Spleen (tissue), 7 donors: ENCODE data around the gene UBASH3A.

Experiments used
- POLR2A ChIP-seq, 3 donors: fragments of 450-650 bp; IDR thresholded peaks; one replicate each; pipeline ENCODE4 v1.5.1; 2017; ENCODE audit warnings: antibody characterized with exemption in 3 of 3, mild to moderate bottlenecking in 1 of 3
- POLR2AphosphoS5 ChIP-seq, 3 donors: sonication (generic); formaldehyde crosslinking; IDR thresholded peaks; one replicate each; pipeline ENCODE4 v1.5.1; 2017; ENCODE audit warnings: antibody characterized with exemption in 3 of 3
- TF ChIP-seq, protein P1 (sequence below), 11 experiments: fragments of 200-600 bp in 7 of 11; fragments of 450-650 bp in 4 of 11; sonication (generic) in 4 of 11; IDR thresholded peaks in 8 of 11; conservative IDR thresholded peaks in 3 of 11; 1 replicate in 7 of 11; 2 replicates in 4 of 11; pipeline versions ENCODE4 v1.4.0 to v1.8.0; 2016 to 2021; ENCODE audit warnings: antibody characterized with exemption in 11 of 11, inconsistent platforms in 4 of 11, mild to moderate bottlenecking in 1 of 11
- donor health status: DM: no; HTN: no; CAD: no; lungs with moderate emphysema.
- donor health status: DM: no; HTN: no; CAD: no.
- donor health status: DM: no; HTN: no; CAD: no.

DNA sequence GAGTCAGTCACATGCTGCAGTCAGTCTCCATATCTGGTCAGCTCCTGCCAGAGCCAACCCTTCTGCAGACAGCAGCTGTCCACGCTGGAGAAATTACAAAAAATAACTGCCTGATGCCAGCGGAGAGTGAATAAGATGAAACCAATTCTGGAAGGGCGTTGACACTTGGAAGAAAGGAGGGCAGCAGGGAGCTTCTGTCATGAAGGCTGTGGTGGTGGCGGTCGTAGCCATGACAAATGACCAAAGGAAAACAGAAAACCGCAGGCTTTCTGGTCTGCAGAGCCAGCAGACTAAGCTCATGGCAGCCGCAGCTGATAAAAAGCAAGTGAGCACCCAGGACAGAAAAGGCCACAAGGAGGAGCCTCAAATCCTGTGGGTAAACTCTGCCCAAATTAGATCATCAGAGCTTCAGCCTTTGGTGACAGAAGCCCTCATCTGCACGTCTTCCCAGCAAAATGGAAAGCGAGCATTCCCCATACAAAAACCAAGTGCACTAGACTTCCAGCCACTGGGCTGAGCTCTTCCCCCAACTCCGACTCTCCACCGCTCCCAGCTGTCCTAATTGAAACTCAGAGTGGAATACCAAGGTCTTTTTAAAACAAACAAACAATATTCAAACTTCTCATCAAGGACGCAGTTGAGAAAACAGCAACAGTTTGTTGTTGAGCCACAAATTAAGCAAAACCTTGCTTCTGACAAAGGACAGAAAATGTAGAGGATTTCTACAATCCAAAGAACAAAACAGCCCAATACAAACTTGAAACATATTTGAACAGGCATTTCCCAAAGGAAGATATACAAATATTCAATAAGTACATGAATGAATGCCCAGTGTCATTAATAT lies 63.7 kb downstream of the UBASH3A start:
- TF ChIP-seq, protein P1, sequence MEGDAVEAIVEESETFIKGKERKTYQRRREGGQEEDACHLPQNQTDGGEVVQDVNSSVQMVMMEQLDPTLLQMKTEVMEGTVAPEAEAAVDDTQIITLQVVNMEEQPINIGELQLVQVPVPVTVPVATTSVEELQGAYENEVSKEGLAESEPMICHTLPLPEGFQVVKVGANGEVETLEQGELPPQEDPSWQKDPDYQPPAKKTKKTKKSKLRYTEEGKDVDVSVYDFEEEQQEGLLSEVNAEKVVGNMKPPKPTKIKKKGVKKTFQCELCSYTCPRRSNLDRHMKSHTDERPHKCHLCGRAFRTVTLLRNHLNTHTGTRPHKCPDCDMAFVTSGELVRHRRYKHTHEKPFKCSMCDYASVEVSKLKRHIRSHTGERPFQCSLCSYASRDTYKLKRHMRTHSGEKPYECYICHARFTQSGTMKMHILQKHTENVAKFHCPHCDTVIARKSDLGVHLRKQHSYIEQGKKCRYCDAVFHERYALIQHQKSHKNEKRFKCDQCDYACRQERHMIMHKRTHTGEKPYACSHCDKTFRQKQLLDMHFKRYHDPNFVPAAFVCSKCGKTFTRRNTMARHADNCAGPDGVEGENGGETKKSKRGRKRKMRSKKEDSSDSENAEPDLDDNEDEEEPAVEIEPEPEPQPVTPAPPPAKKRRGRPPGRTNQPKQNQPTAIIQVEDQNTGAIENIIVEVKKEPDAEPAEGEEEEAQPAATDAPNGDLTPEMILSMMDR (IDR thresholded peaks at IDR 0.05 in 8 of 11, conservative IDR thresholded peaks at IDR 0.05 in 3 of 11), result peak in 4 of 11 experiments; percentile 21 to 33 (median 29)
- TF ChIP-seq POLR2A (IDR thresholded peaks at IDR 0.05) (no peak), POLR2AphosphoS5 (IDR thresholded peaks at IDR 0.05) (no peak)
